ENCODE data around the gene LCNL1.

DNA sequence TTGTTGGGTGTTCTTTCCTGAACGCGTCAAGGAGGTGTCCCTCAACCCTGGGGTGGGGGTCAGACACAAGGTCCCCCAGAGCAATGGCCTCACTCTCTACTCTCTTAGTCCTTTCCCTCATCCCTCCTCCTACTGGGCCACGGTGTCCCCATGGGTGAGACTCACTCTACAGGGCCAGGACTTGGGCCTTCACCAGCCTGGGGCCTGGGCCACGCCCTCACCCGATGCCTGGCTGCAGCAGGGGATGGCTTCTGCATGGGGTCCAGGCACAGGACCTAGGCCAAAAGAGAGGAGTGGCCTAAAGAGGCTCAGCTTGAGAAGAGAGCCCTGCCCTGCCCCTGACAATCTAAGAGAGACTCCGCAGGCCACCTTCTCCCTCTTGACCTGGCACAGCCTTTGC is 24.9 kb upstream of the LCNL1 start:
- TF ChIP-seq, protein P1, sequence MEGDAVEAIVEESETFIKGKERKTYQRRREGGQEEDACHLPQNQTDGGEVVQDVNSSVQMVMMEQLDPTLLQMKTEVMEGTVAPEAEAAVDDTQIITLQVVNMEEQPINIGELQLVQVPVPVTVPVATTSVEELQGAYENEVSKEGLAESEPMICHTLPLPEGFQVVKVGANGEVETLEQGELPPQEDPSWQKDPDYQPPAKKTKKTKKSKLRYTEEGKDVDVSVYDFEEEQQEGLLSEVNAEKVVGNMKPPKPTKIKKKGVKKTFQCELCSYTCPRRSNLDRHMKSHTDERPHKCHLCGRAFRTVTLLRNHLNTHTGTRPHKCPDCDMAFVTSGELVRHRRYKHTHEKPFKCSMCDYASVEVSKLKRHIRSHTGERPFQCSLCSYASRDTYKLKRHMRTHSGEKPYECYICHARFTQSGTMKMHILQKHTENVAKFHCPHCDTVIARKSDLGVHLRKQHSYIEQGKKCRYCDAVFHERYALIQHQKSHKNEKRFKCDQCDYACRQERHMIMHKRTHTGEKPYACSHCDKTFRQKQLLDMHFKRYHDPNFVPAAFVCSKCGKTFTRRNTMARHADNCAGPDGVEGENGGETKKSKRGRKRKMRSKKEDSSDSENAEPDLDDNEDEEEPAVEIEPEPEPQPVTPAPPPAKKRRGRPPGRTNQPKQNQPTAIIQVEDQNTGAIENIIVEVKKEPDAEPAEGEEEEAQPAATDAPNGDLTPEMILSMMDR (conservative IDR thresholded peaks at IDR 0.05; ENCODE audit: low read length) = no peak
- no peak for TF ChIP-seq EZH2phosphoT487 (IDR thresholded peaks at IDR 0.05; ENCODE audit: borderline replicate concordance)

Measured in Loucy (cell line).